Measurements from ENCODE around the gene CTNNA2. TPM values are rescaled to one million over a fixed set of nuclear protein-coding genes. Genes with fewer than 3 reads are reported as not detected.

CTNNA2 gene
- polyA plus RNA-seq, 2 of the 4 experiments (the other 2 are of a cell fraction), result 0.50 to 0.94 TPM

- no peak for TF ChIP-seq ZFP36 (IDR thresholded peaks at IDR 0.05; ENCODE audit: borderline replicate concordance, partially characterized antibody)
- TF ChIP-seq CEBPB (IDR thresholded peaks at IDR 0.05), result no peak
- TF ChIP-seq EP300 (IDR thresholded peaks at IDR 0.05), result no peak
- no peak for TF ChIP-seq BCL3 (IDR thresholded peaks at IDR 0.05)
These were observed 495.7 kb downstream of the CTNNA2 start (continued) for GRCh38 chr2:80008596-80008995.

- Histone ChIP-seq H3K27ac (no peak overlapping the region), H3K4me3 (no peak overlapping the region), H3K4me1 (no peaks in the 10 kb centered on the region), H3K9me3 (no peaks in the 10 kb centered on the region), H3K4me2 (no peak overlapping the region)
- DNase-seq (ENCODE audit: low read depth in 1 of 2, low spot score in 1 of 2) (no peak), FAIRE-seq (no peak), ATAC-seq (no peak)
- TF ChIP-seq TP53 (CRISPR knock-in tag; IDR thresholded peaks at IDR 0.05), result no peak
- no peak for TF ChIP-seq NPAS2 (CRISPR knock-in tag; IDR thresholded peaks at IDR 0.05; ENCODE audit: borderline replicate concordance)
- TF ChIP-seq SREBF2 (IDR thresholded peaks at IDR 0.05), result no peak
- no peak for TF ChIP-seq JUNB (IDR thresholded peaks at IDR 0.05)
- TF ChIP-seq MYC (IDR thresholded peaks at IDR 0.05; ENCODE audit: borderline replicate concordance, low read length), result no peak
- POLR2A ChIA-PET, result no interaction called here
- WGBS (ENCODE audit: missing lambda C conversion rate), result 30% methylated on average over 3 of the region's 3 CpGs
- CTCF ChIA-PET, result no interaction called here
These were observed 496.4 kb downstream of the CTNNA2 start for GRCh38 chr2:80009211-80009610.

GRCh38 chr2:80012061-80012460 lies 499.2 kb downstream of the CTNNA2 start:
- Histone ChIP-seq H3K4me3 (no peak overlapping the region), H3K4me2 (no peak overlapping the region), H3K4me1 (no peaks in the 10 kb centered on the region), H3K9me3 (no peaks in the 10 kb centered on the region), H3K27ac (no peak overlapping the region)
- TF ChIP-seq EHF (CRISPR knock-in tag; IDR thresholded peaks at IDR 0.05), result no peak
- TF ChIP-seq TP53 (CRISPR knock-in tag; IDR thresholded peaks at IDR 0.05), result no peak
- no peak for TF ChIP-seq POLR2A (IDR thresholded peaks at IDR 0.05; ENCODE audit: low read length)
- no peak for TF ChIP-seq ELK1 (IDR thresholded peaks at IDR 0.05; ENCODE audit: low read depth, low read length)
- no peak for TF ChIP-seq ATOH8 (CRISPR knock-in tag; IDR thresholded peaks at IDR 0.05; ENCODE audit: low read depth)
- no peak for TF ChIP-seq FOSB (CRISPR knock-in tag; IDR thresholded peaks at IDR 0.05)
- no peak for TF ChIP-seq HOXB5 (CRISPR knock-in tag; IDR thresholded peaks at IDR 0.05)
- no peak for TF ChIP-seq RFX5 (IDR thresholded peaks at IDR 0.05)
- TF ChIP-seq RNF2 (IDR thresholded peaks at IDR 0.05; ENCODE audit: borderline replicate concordance, low read depth), result no peak
- no peak for TF ChIP-seq HOXA7 (CRISPR knock-in tag; IDR thresholded peaks at IDR 0.05)
- TF ChIP-seq MAX (IDR thresholded peaks at IDR 0.05), result no peak
- no peak for TF ChIP-seq MAFK (IDR thresholded peaks at IDR 0.05; ENCODE audit: partially characterized antibody)
- DNase-seq (ENCODE audit: low read depth in 1 of 2, low spot score in 1 of 2) (no peak), FAIRE-seq (no peak), ATAC-seq (no peak)
- WGBS (ENCODE audit: missing lambda C conversion rate), result 15% methylated on average over 3 of the region's 3 CpGs
- POLR2A ChIA-PET, result no interaction called here
- CTCF ChIA-PET, result no interaction called here

GRCh38 chr2:80014637-80015036 lies 501.8 kb downstream of the CTNNA2 start:
- DNase-seq (ENCODE audit: low read depth in 1 of 2, low spot score in 1 of 2), result no peak

More at GRCh38 chr2:80014637-80015036, 501.8 kb downstream of the CTNNA2 start:
- Histone ChIP-seq H3K27ac (no peak overlapping the region), H3K4me3 (no peak overlapping the region), H3K4me2 (no peak overlapping the region), H3K9me3 (no peaks in the 10 kb centered on the region), H3K4me1 (no peaks in the 10 kb centered on the region)
- ChIA-PET CTCF (no interaction called here), POLR2A (no interaction called here)
- FAIRE-seq, result no peak
- ATAC-seq, result no peak
- TF ChIP-seq USF2 (IDR thresholded peaks at IDR 0.05) (no peak), CHD4 (IDR thresholded peaks at IDR 0.05; ENCODE audit: borderline replicate concordance) (no peak), SREBF2 (IDR thresholded peaks at IDR 0.05) (no peak), BCL3 (IDR thresholded peaks at IDR 0.05) (no peak), HOXB5 (CRISPR knock-in tag; IDR thresholded peaks at IDR 0.05) (no peak), TP53 (CRISPR knock-in tag; IDR thresholded peaks at IDR 0.05) (no peak), FOXS1 (CRISPR knock-in tag; IDR thresholded peaks at IDR 0.05) (no peak), HMGXB4 (CRISPR knock-in tag; IDR thresholded peaks at IDR 0.05; ENCODE audit: borderline replicate concordance) (no peak), MAZ (IDR thresholded peaks at IDR 0.05; ENCODE audit: borderline replicate concordance, low read depth, low read length) (no peak), ZNF302 (CRISPR knock-in tag; IDR thresholded peaks at IDR 0.05) (no peak)

All from A549 (cell line).